Adrenal gland (tissue), 5 donors: ENCODE measurements around the gene DOCK1.

Experiments used
- CTCF ChIP-seq, 6 experiments: fragments of 450-650 bp in 4 of 6; fragments of 200-600 bp in 2 of 6; sonication (generic) in 1 of 6; IDR thresholded peaks; 1 replicate in 5 of 6; 2 replicates in 1 of 6; pipeline versions ENCODE4 v1.5.1 to v1.8.0; 2016 to 2021; ENCODE audit warnings: antibody characterized with exemption in 6 of 6, mild to moderate bottlenecking in 2 of 6, moderate library complexity in 1 of 6
- POLR2A ChIP-seq, 2 donors: fragments of 450-650 bp; IDR thresholded peaks; one replicate each; pipeline ENCODE4 v1.6.1; 2017; ENCODE audit warnings: antibody characterized with exemption in 2 of 2, mild to moderate bottlenecking in 2 of 2, moderate library complexity in 1 of 2
- donor health status: DM: no; HTN: no; CAD: no.

GRCh38 chr10:127408112-127408710, 503.0 kb downstream of the DOCK1 start:
- TF ChIP-seq CTCF (IDR thresholded peaks at IDR 0.05) (no peak), POLR2A (IDR thresholded peaks at IDR 0.05) (no peak)
